HCT116 (cell line): ENCODE measurements around the gene OCA2. TPM values are rescaled to one million over a fixed set of nuclear protein-coding genes. Genes with fewer than 3 reads are reported as not detected.

ENCODE experiments used
- ATAC-seq: fragments of 200-7000 bp; cut with Tn5 transposase; 2 replicates; pipeline ENCODE4 v1.9.1; 2020; ENCODE audit warnings: mild to moderate bottlenecking, moderate library complexity
- BruUV-seq: library from RNA; stranded (reverse); fragments of 400-500 nt; replicated peaks from 2 replicates; lab custom pipeline; 2021; lab: Mats Ljungman, UMichigan
- CTCF ChIA-PET: fragments of 300-600 bp; sonication (Branson Sonifier 250); formaldehyde crosslinking; loops from one replicate; lab custom pipeline; 2021; ENCODE audit warnings: antibody characterized with exemption; lab: Charles Lee
- POLR2A ChIA-PET: fragments of 300-600, 350-600 bp; sonication (Branson Sonifier 250); formaldehyde crosslinking; loops from one replicate; lab custom pipeline; 2021; ENCODE audit warnings: antibody characterized with exemption; lab: Charles Lee
- RAD21 ChIA-PET, 2 experiments: fragments of 300-600 bp; sonication (Branson Sonifier 250); formaldehyde crosslinking; loops; one replicate each; lab custom pipeline; 2023; ENCODE audit warnings: low total read pairs in 2 of 2; ENCODE audit not compliant: uncharacterized antibody in 2 of 2, unreplicated experiment in 2 of 2, low non-redundant PET in 1 of 2; lab: Charles Lee
- DNase-seq: peaks from one replicate; pipeline ENCODE4 v3.0.0-alpha.2; 2010; ENCODE audit warnings: low read depth, low spot score
- H2AFZ ChIP-seq: fragments of 200-600 bp; shearing (Covaris generic), sonication (generic); 2 replicates; pipeline ENCODE4 v1.6.1; 2017; ENCODE audit warnings: low read depth, mixed run types, mixed read lengths, antibody characterized with exemption, low read length; ENCODE audit not compliant: poor library complexity, severe bottlenecking
- H3K27ac ChIP-seq: 2 replicates; pipeline ENCODE4 v1.5.1; 2012; ENCODE audit warnings: low read depth, low read length
- H3K27me3 ChIP-seq: fragments of 200-600 bp; sonication (generic); 2 replicates; pipeline ENCODE4 v1.6.1; 2016; ENCODE audit warnings: mixed run types, low read length, mixed read lengths; ENCODE audit not compliant: insufficient read depth
- H3K36me3 ChIP-seq, 2 experiments: fragments of 200-500 bp in 1 of 2; fragments of 200-600 bp in 1 of 2; sonication (Bioruptor generic) in 1 of 2; sonication (generic) in 1 of 2; 2 replicates each; pipeline versions ENCODE4 v1.5.1 to v1.6.1; 2014 to 2016; ENCODE audit warnings: low read length in 2 of 2, inconsistent platforms in 1 of 2, mixed read lengths in 1 of 2, mixed run types in 1 of 2; ENCODE audit not compliant: insufficient read depth in 2 of 2, control insufficient read depth in 1 of 2
- H3K4me1 ChIP-seq, 2 experiments: fragments of 200-600 bp in 1 of 2; sonication (generic) in 1 of 2; 2 replicates each; pipeline versions ENCODE4 v1.5.1 to v1.6.1; 2012 to 2017; ENCODE audit warnings: low read length in 2 of 2, inconsistent platforms in 1 of 2, mild to moderate bottlenecking in 1 of 2, mixed read lengths in 1 of 2, mixed run types in 1 of 2, moderate library complexity in 1 of 2; ENCODE audit not compliant: insufficient read depth in 2 of 2, control insufficient read depth in 1 of 2
- H3K4me2 ChIP-seq: fragments of 200-600 bp; sonication (generic); 2 replicates; pipeline ENCODE4 v1.6.1; 2017; ENCODE audit warnings: mixed run types, low read length, mixed read lengths
- H3K4me3 ChIP-seq, 2 experiments: fragments of 200-600 bp in 1 of 2; sonication (generic) in 1 of 2; replicated peaks in 1 of 2; 2 replicates each; pipeline ENCODE4 v1.5.1; 2011 to 2016; ENCODE audit warnings: low read length in 2 of 2, control low read depth in 1 of 2, low read depth in 1 of 2, mild to moderate bottlenecking in 1 of 2, mixed read lengths in 1 of 2, mixed run types in 1 of 2
- H3K79me2 ChIP-seq: fragments of 200-600 bp; sonication (generic); 2 replicates; pipeline ENCODE4 v1.6.1; 2017; ENCODE audit warnings: mild to moderate bottlenecking, mixed run types, low read length, moderate library complexity, mixed read lengths; ENCODE audit not compliant: insufficient read depth
- H3K9ac ChIP-seq: fragments of 200-600 bp; sonication (generic); 2 replicates; pipeline ENCODE4 v1.6.1; 2016; ENCODE audit warnings: low read length, mixed read lengths
- H3K9me2 ChIP-seq: fragments of 200-600 bp; sonication (generic), shearing (Covaris generic); 2 replicates; pipeline ENCODE4 v1.6.1; 2017; ENCODE audit warnings: mixed run types, mild to moderate bottlenecking, moderate library complexity; ENCODE audit not compliant: insufficient read depth
- H3K9me3 ChIP-seq, 2 experiments: fragments of 200-500 bp in 1 of 2; fragments of 200-600 bp in 1 of 2; sonication (Bioruptor generic) in 1 of 2; sonication (generic) in 1 of 2; 2 replicates each; pipeline ENCODE4 v1.6.1; 2014 to 2017; ENCODE audit warnings: low read length in 2 of 2, mixed read lengths in 2 of 2, inconsistent platforms in 1 of 2, low read depth in 1 of 2, mild to moderate bottlenecking in 1 of 2, mixed run types in 1 of 2, moderate library complexity in 1 of 2; ENCODE audit not compliant: control insufficient read depth in 1 of 2, insufficient read depth in 1 of 2
- H4K20me1 ChIP-seq: fragments of 200-600 bp; sonication (generic), shearing (Covaris generic); 2 replicates; pipeline ENCODE4 v1.6.1; 2017; ENCODE audit warnings: mixed run types, mild to moderate bottlenecking, moderate library complexity; ENCODE audit not compliant: insufficient read depth
- ATF3 ChIP-seq: IDR thresholded peaks from 2 replicates; pipeline ENCODE4 v1.6.1; 2012
- CBX3 ChIP-seq: IDR thresholded peaks from 2 replicates; pipeline ENCODE4 v1.6.1; 2012; ENCODE audit warnings: low read depth
- CEBPB ChIP-seq: IDR thresholded peaks from 2 replicates; pipeline ENCODE4 v1.6.1; 2012; ENCODE audit warnings: low read depth
- EGR1 ChIP-seq: IDR thresholded peaks from 2 replicates; pipeline ENCODE4 v1.6.1; 2012; ENCODE audit warnings: low read depth
- ELF1 ChIP-seq: IDR thresholded peaks from 2 replicates; pipeline ENCODE4 v1.6.1; 2012; ENCODE audit warnings: low read depth, borderline replicate concordance
- EZH2 ChIP-seq: fragments of 200-600 bp; sonication (generic); IDR thresholded peaks from 2 replicates; pipeline ENCODE4 v1.6.1; 2017; ENCODE audit warnings: antibody characterized with exemption, mixed run types
- FOSL1 ChIP-seq: IDR thresholded peaks from 2 replicates; pipeline ENCODE4 v1.6.1; 2012; ENCODE audit warnings: low read depth
- POLR2A ChIP-seq: IDR thresholded peaks from 2 replicates; pipeline ENCODE4 v1.7.0; 2011; ENCODE audit warnings: borderline replicate concordance; ENCODE audit not compliant: insufficient read depth, insufficient read length; ENCODE audit errors: extremely low read depth
- RAD21 ChIP-seq: IDR thresholded peaks from 2 replicates; pipeline ENCODE4 v1.6.1; 2012; ENCODE audit warnings: low read depth, mild to moderate bottlenecking
- REST ChIP-seq: IDR thresholded peaks from 2 replicates; pipeline ENCODE4 v1.6.1; 2012; ENCODE audit warnings: low read depth
- SP1 ChIP-seq: IDR thresholded peaks from 2 replicates; pipeline ENCODE4 v1.6.1; 2012; ENCODE audit warnings: low read depth
- SRF ChIP-seq: IDR thresholded peaks from 2 replicates; pipeline ENCODE4 v1.6.1; 2012; ENCODE audit warnings: low read depth
- TCF7L2 ChIP-seq: IDR thresholded peaks from 2 replicates; pipeline ENCODE4 v1.7.0; 2011; ENCODE audit warnings: borderline replicate concordance, inconsistent platforms; ENCODE audit not compliant: insufficient read depth, insufficient read length; ENCODE audit errors: extremely low read depth
- YY1 ChIP-seq: IDR thresholded peaks from 2 replicates; pipeline ENCODE4 v1.6.1; 2011; ENCODE audit warnings: low read length, low read depth, moderate library complexity, mild to moderate bottlenecking; ENCODE audit not compliant: insufficient replicate concordance; ENCODE audit errors: extremely low read depth
- ZBTB33 ChIP-seq: IDR thresholded peaks from 2 replicates; pipeline ENCODE4 v1.6.1; 2011; ENCODE audit warnings: mild to moderate bottlenecking, low read length, moderate library complexity; ENCODE audit not compliant: insufficient replicate concordance; ENCODE audit errors: extremely low read depth
- ZNF274 ChIP-seq: fragments of 200-500 bp; sonication (Bioruptor generic); IDR thresholded peaks from 2 replicates; pipeline ENCODE4 v1.6.1; 2014; ENCODE audit warnings: mild to moderate bottlenecking, low read depth, low read length, inconsistent platforms
- intact Hi-C: fragments of 100-400 bp; cut with micrococcal nuclease; formaldehyde crosslinking; loops from 2 replicates; pipeline ENCODE4 v1.10.0; 2022
- total RNA-seq: library from RNA; stranded (reverse); gene quantifications from one replicate; pipeline ENCODE4 v1.2.1, GENCODE V29; 2021; ENCODE audit not compliant: unreplicated experiment

OCA2 gene
- total RNA-seq, 1 experiment from 2014 or later = not detected

- no TSS peak for BruUV-seq
- H3K27me3 ChIP-seq = no peaks in the 10 kb centered on the region
- RAD21 ChIA-PET = no interaction called here
- no peaks in the 10 kb centered on the region for H3K36me3 ChIP-seq
- no peaks in the 10 kb centered on the region for H3K4me1 ChIP-seq
- no peaks in the 10 kb centered on the region for H3K9me2 ChIP-seq
- H3K4me2 ChIP-seq = no peak overlapping the region
- ATAC-seq (no peak), DNase-seq (no peak)
- no peak overlapping the region for H3K9ac ChIP-seq
- POLR2A ChIA-PET = no interaction called here
- H4K20me1 ChIP-seq = no peaks in the 10 kb centered on the region
- H2AFZ ChIP-seq = no peak overlapping the region
- intact Hi-C loops = no loop called here
- H3K27ac ChIP-seq = no peak overlapping the region
- H3K9me3 ChIP-seq = peaks cover 8 to 38% of the 10 kb centered on the region in 2 experiments; a peak in 3 of 4 replicates
- CTCF ChIA-PET = no interaction called here
- TF ChIP-seq POLR2A (no peak), TCF7L2 (no peak), REST (no peak), EZH2 (no peak), EGR1 (no peak), ZNF274 (no peak), FOSL1 (no peak), ZBTB33 (no peak), CBX3 (no peak), ELF1 (no peak), CEBPB (no peak), SP1 (no peak), RAD21 (no peak), YY1 (no peak), SRF (no peak), ATF3 (no peak)
- H3K79me2 ChIP-seq = no peaks in the 10 kb centered on the region
- H3K4me3 ChIP-seq = no peak overlapping the region
These were observed 315.0 kb downstream of the OCA2 start for GRCh38 chr15:27784107-27784506.
